Endometrium (tissue), 2 donors: ENCODE data around the gene PHYHD1.
A peak's percentile ranks its signal among the peaks of the same experiment; 100 is the strongest.

ENCODE experiments used
- FAIRE-seq: peaks from 2 replicates; lab custom pipeline; 2012; peaks lifted over from hg19 to GRCh38; lab: Jason Lieb, UNC
- donor health status: control.
- donor health status: control.

PHYHD1 gene

GRCh38 chr9:128920381-128921058, at the start of gene PHYHD1:
PHYHD1 (plus strand) TSS chr9:128920982; CDS start chr9:128922324, 1,342 bp downstream.
- FAIRE-seq, result no peak

GRCh38 chr9:128877852-128878251, 42.9 kb upstream of the PHYHD1 start:
- no peak for FAIRE-seq

- peak; percentile 76 for FAIRE-seq
Measured at GRCh38 chr9:128881884-128882676, 38.7 kb upstream of the PHYHD1 start, which contains the start of the genes KYAT1 and LRRC8A. KYAT1 (minus strand) TSS chr9:128881950; CDS start chr9:128845405, 36,545 bp downstream. LRRC8A (plus strand) TSS chr9:128882133; CDS start chr9:128907165, 25,032 bp downstream.

GRCh38 chr9:128882677-128883603, 37.8 kb upstream of the PHYHD1 start:
- no peak for FAIRE-seq

- no peak for FAIRE-seq
Measured at GRCh38 chr9:128884164-128884563, 36.6 kb upstream of the PHYHD1 start.

- FAIRE-seq, result no peak
Measured at GRCh38 chr9:128885376-128885775, 35.4 kb upstream of the PHYHD1 start.

- FAIRE-seq, result no peak
Measured at GRCh38 chr9:128885798-128886197, 35.0 kb upstream of the PHYHD1 start.

- FAIRE-seq, result no peak
Measured at GRCh38 chr9:128886211-128886891, 34.4 kb upstream of the PHYHD1 start.

- no peak for FAIRE-seq
Measured at GRCh38 chr9:128887049-128887448, 33.7 kb upstream of the PHYHD1 start.

- no peak for FAIRE-seq
Measured at GRCh38 chr9:128887914-128888350, 32.9 kb upstream of the PHYHD1 start.

GRCh38 chr9:128891321-128892220, 29.2 kb upstream of the PHYHD1 start:
- no peak for FAIRE-seq

- FAIRE-seq, result no peak
Measured at GRCh38 chr9:128892221-128892921, 28.4 kb upstream of the PHYHD1 start.

- FAIRE-seq, result no peak
Measured at GRCh38 chr9:128893354-128893753, 27.4 kb upstream of the PHYHD1 start.

- no peak for FAIRE-seq
Measured at GRCh38 chr9:128894764-128895163, 26.0 kb upstream of the PHYHD1 start.

GRCh38 chr9:128895556-128895955, 25.2 kb upstream of the PHYHD1 start:
- FAIRE-seq, result no peak

- FAIRE-seq, result no peak
Measured at GRCh38 chr9:128898382-128898781, 22.4 kb upstream of the PHYHD1 start.

- FAIRE-seq, result no peak
Measured at GRCh38 chr9:128898845-128899565, 21.8 kb upstream of the PHYHD1 start.

GRCh38 chr9:128899566-128900322, 21.0 kb upstream of the PHYHD1 start:
- FAIRE-seq, result no peak
